ENCODE results near the gene OR1N1. TPM values are rescaled to one million over a fixed set of nuclear protein-coding genes. Genes with fewer than 3 reads are reported as not detected.

The OR1N1 gene
- total and polyA plus RNA-seq, 2 of the 4 experiments (the other 2 are of a cell fraction) = not detected

- no peak overlapping the region for H3K9ac ChIP-seq (ENCODE audit: low read depth, low read length)
- POLR2A ChIA-PET (ENCODE audit: unreplicated experiment) = no interaction called here
- H4K91ac ChIP-seq (ENCODE audit: insufficient read depth, low read depth, low read length) = no peak overlapping the region
- H4K20me1 ChIP-seq (ENCODE audit: insufficient read depth, low read length) = no peaks in the 10 kb centered on the region
- H2BK5ac ChIP-seq (ENCODE audit: low read depth, low read length, poor library complexity, severe bottlenecking) = no peak overlapping the region
- dilution Hi-C loops (cut with HindIII; ENCODE audit: low sequenced_read_pairs, unreplicated experiment) (no loop called here), intact Hi-C loops (cut with micrococcal nuclease) (no loop called here), in situ Hi-C loops (cut with MboI; ENCODE audit: low sequenced_read_pairs) (no loop called here)
- H3K23ac ChIP-seq (ENCODE audit: low read depth, low read length) = no peak overlapping the region
- H2BK120ac ChIP-seq (ENCODE audit: low read depth, low read length) = no peak overlapping the region
- no peak overlapping the region for H4K5ac ChIP-seq (ENCODE audit: low read depth, low read length)
- H4K8ac ChIP-seq (ENCODE audit: low read depth in 2 of 2, low read length in 2 of 2) = no peak overlapping the region
- ATAC-seq (ENCODE audit: low read depth) (no peak), DNase-seq (no peak)
- no peak overlapping the region for H2AK5ac ChIP-seq (ENCODE audit: low read depth, low read length)
- TF ChIP-seq RAD21 (IDR thresholded peaks at IDR 0.05; ENCODE audit: low read length) (no peak), FOS (IDR thresholded peaks at IDR 0.05; ENCODE audit: low read depth, low read length) (no peak), MAFK (IDR thresholded peaks at IDR 0.05; ENCODE audit: low read depth, low read length) (peak; percentile 91), CHD1 (IDR thresholded peaks at IDR 0.05; ENCODE audit: low read depth, low read length) (no peak)
- no peaks in the 10 kb centered on the region for H3K9me3 ChIP-seq (ENCODE audit: control insufficient read depth, insufficient read depth, low read length)
- no peaks in the 10 kb centered on the region for H3K36me3 ChIP-seq (ENCODE audit: control insufficient read depth, insufficient read depth, low read length)
- H3K79me1 ChIP-seq (ENCODE audit: low read depth in 1 of 2, low read length in 2 of 2) = no peaks in the 10 kb centered on the region
- no peak overlapping the region for H2BK20ac ChIP-seq (ENCODE audit: low read depth, low read length)
- H2AK9ac ChIP-seq (replicated peaks; ENCODE audit: low read depth, low read length, poor library complexity) = no peak overlapping the region
- H3K56ac ChIP-seq (ENCODE audit: extremely low read depth, insufficient read depth, low read length) = no peak overlapping the region
- CTCF ChIA-PET = no interaction called here
- no peak overlapping the region for H3K4me2 ChIP-seq (ENCODE audit: low read depth, low read length)
- no peak overlapping the region for H2BK15ac ChIP-seq (ENCODE audit: low read depth, low read length)
- peaks cover 6% of the 10 kb centered on the region for H3K4me1 ChIP-seq (ENCODE audit: control insufficient read depth, insufficient read depth, low read length)
- H3K9me1 ChIP-seq (ENCODE audit: insufficient read depth, low read length) = no peaks in the 10 kb centered on the region
- no peak overlapping the region for H3K14ac ChIP-seq (replicated peaks; ENCODE audit: low read depth, low read length)
- 53% methylated on average over 1 of the region's 3 CpGs; no CpG with 5 or more reads in 1 of the 2 experiments for WGBS, 2 experiments (ENCODE audit: extremely low coverage in 2 of 2, insufficient read length in 1 of 2)
- peaks cover 1% of the 10 kb centered on the region; the same call in 1 of the 2 replicates for H3K27me3 ChIP-seq (ENCODE audit: control insufficient read depth, insufficient read depth, low read length)
- BruUV-seq (replicated peaks) = no TSS peak
- no peak overlapping the region for H3K4me3 ChIP-seq (ENCODE audit: insufficient read depth, low read depth, low read length)
- no peak overlapping the region for H3K27ac ChIP-seq (ENCODE audit: insufficient read depth, low read length)
- H2AFZ ChIP-seq (replicated peaks; ENCODE audit: low read length, poor library complexity) = no peak overlapping the region
- no peak overlapping the region for H3K18ac ChIP-seq (ENCODE audit: low read depth, low read length)
- H3K4ac ChIP-seq (ENCODE audit: low read depth, low read length) = no peak overlapping the region
Measured at GRCh38 chr9:122477346-122477745, 49.7 kb downstream of the OR1N1 start.

Other genes starting within 250 kb of the OR1N1 start
- gene PTGS1, start 156.3 kb downstream of the OR1N1 start, total RNA-seq (2012; rRNA removed) = 21.1 and 24.7 TPM in 2 replicates
- gene PTGS1, start 156.3 kb downstream of the OR1N1 start, polyA plus RNA-seq (2012; rRNA removed) = 33.9 and 38.3 TPM in 2 replicates
- not detected in 2 replicates for gene OR1J1, start 49.4 kb downstream of the OR1N1 start, total RNA-seq (2012; rRNA removed)
- gene OR1J1, start 49.4 kb downstream of the OR1N1 start, polyA plus RNA-seq (2012; rRNA removed) = not detected in 2 replicates
- gene OR1J2, start 16.5 kb downstream of the OR1N1 start, total RNA-seq (2012; rRNA removed) = not detected in 2 replicates
- not detected in 2 replicates for gene OR1J2, start 16.5 kb downstream of the OR1N1 start, polyA plus RNA-seq (2012; rRNA removed)
- not detected in 2 replicates for gene OR1J4, start 8.2 kb downstream of the OR1N1 start, total RNA-seq (2012; rRNA removed)
- gene OR1J4, start 8.2 kb downstream of the OR1N1 start, polyA plus RNA-seq (2012; rRNA removed) = not detected in 2 replicates
- not detected in 2 replicates for gene OR1N2, start 25.8 kb upstream of the OR1N1 start, total RNA-seq (2012; rRNA removed)
- gene OR1N2, start 25.8 kb upstream of the OR1N1 start, polyA plus RNA-seq (2012; rRNA removed) = not detected in 2 replicates
- gene OR1L8, start 56.1 kb upstream of the OR1N1 start, total RNA-seq (2012; rRNA removed) = not detected in 2 replicates
- gene OR1L8, start 56.1 kb upstream of the OR1N1 start, polyA plus RNA-seq (2012; rRNA removed) = not detected in 2 replicates
- gene OR1Q1, start 87.4 kb upstream of the OR1N1 start, total RNA-seq (2012; rRNA removed) = not detected in 2 replicates
- not detected in 2 replicates for gene OR1Q1, start 87.4 kb upstream of the OR1N1 start, polyA plus RNA-seq (2012; rRNA removed)
- not detected in 2 replicates for gene OR1B1, start 130.3 kb upstream of the OR1N1 start, total RNA-seq (2012; rRNA removed)
- gene OR1B1, start 130.3 kb upstream of the OR1N1 start, polyA plus RNA-seq (2012; rRNA removed) = not detected in 2 replicates
- not detected in 2 replicates for gene OR1L1, start 134.4 kb upstream of the OR1N1 start, total RNA-seq (2012; rRNA removed)
- not detected in 2 replicates for gene OR1L1, start 134.4 kb upstream of the OR1N1 start, polyA plus RNA-seq (2012; rRNA removed)
- gene OR1L3, start 147.8 kb upstream of the OR1N1 start, total RNA-seq (2012; rRNA removed) = not detected in 2 replicates
- not detected in 2 replicates for gene OR1L3, start 147.8 kb upstream of the OR1N1 start, polyA plus RNA-seq (2012; rRNA removed)
- gene OR1L4, start 196.7 kb upstream of the OR1N1 start, total RNA-seq (2012; rRNA removed) = not detected in 2 replicates
- not detected in 2 replicates for gene OR1L4, start 196.7 kb upstream of the OR1N1 start, polyA plus RNA-seq (2012; rRNA removed)
- not detected in 2 replicates for gene OR1L6, start 215.0 kb upstream of the OR1N1 start, total RNA-seq (2012; rRNA removed)
- gene OR1L6, start 215.0 kb upstream of the OR1N1 start, polyA plus RNA-seq (2012; rRNA removed) = not detected in 2 replicates